Superior temporal gyrus (tissue), 1 donor: ENCODE results near the gene TPCN2.
"Not testable (repeated sequence)": the region's sequence is repeated elsewhere in the genome, so short reads cannot be mapped to it uniquely, and the experiment has no call there.

Experiments
- DNase-seq: peaks from one replicate; pipeline ENCODE4 v3.0.0-alpha.2; 2016; ENCODE audit errors: extremely low spot score

Gene TPCN2

DNA sequence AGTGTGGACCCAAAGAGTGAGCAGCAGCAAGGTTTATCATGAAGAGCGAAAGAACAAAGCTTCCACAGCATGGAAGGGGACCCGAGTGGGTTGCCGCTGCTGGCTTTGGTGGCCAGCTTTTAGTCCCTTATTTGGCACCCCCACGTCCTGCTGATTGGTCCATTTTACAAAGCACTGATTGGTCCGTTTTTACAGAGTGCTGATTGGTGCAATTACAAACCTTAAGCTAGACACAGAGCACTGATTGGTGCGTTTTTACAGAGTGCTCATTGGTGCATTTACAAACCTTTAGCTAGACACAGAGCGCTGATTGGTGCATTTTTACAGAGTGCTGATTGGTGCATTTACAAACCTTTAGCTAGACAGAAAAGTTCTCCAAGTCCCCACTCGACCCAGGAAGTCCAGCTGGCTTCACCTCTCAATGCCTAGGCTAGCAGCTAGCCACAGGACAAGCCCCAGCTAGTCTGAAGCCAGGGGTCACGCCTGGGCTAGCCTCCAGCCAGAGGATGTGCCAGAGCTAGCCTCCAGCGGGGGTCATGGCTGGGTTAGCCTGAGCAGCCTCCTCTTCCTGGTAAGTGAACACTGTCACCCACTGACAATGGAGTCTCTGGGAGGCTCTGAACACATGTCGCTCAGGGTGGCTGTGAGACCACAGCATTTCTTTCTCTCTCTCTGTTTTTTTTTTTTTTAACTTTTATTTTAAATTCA, 100.8 kb downstream of the TPCN2 start:
- not testable (repeated sequence) for DNase-seq

DNA sequence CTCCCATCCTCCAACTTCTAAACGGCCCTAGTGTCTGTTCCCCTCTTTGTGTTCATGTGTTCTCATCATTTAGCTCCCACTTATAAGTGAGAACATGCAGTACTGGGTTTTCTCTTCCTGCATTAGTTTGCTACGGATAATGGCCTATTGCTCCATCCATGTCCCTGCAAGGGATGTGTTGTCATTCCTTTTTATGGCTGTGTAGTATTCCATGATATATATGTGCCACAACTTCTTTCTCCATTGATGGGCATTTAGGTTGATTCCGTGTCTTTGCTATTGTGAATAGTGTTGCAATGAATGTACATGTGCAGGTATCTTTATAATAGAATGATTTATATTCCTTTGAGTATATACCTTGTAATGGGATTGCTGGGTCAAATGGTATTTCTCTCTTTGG, 101.4 kb downstream of the TPCN2 start:
- DNase-seq: no peak

DNA sequence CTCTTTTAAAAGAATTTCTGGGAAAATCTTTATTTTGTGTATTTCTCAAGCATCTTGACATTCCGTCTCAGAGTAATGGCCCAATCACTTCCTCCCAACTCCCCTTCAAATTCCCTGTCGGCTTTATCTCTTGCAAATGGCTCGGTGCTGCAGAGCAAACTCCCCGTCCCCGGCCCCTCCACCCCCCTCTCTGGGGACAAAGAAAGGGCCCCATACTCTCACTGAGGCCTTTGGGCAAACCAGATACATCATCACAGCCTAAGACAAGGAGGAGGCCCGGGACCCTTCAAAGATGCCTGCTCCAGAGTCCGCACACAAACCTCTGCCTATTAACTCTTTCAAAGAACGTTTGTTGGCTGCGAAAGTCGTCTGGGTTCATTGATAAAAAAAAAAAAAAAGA, 103.1 kb downstream of the TPCN2 start:
- DNase-seq: no peak

DNA sequence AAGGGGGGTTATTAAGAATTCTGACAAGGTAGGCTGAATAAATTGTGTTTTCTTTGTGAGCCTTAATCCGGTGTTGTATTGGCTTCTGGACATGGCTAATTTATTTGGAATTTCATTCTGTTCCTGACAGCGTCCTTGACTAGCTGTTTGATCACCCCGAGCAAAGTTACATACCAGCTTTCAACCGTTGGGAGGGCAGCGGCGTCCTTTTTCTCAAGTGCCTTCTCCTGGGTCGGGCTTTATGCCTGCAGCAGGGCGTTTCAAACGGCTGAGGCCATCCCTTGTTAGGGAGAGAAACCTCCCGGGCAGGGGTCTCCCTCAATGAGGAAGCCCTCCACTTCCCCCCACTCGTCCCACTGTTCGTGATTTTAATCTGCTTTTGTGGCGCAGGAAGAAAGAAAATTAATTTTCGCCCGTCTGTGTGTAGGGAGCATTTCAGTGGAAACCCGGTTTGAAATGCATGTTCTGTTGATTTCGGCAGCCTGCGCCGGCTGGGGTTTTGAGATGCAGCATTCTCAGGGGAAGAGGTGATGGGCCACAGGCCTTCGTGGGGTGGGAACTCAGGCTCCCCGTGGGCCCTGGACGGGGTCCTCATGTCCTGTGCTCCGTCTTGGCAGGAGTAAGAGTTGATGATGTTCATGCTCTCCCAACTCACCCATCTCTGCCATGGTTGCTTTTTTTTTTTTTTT, 104.1 kb downstream of the TPCN2 start:
- no peak for DNase-seq

DNA sequence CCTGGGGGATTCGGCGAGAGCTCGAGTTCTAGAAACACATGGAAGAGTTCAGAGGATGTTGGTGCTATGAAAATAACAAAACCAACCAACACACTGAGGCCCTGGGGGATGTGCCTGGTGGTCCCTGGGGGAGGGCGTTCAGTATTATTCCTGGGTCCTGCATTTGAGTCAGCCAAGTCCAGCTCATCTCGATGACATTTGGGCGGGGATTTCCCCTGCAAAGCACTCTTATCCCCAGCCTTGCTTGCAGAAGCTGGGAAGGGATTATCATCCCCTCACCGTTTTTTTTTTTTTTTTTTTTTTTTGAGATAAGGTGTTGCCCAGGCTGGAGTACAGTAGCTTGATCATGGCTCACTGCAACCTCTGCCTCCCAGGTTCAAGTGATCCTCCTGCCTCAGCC, 104.9 kb downstream of the TPCN2 start:
- no peak for DNase-seq

DNA sequence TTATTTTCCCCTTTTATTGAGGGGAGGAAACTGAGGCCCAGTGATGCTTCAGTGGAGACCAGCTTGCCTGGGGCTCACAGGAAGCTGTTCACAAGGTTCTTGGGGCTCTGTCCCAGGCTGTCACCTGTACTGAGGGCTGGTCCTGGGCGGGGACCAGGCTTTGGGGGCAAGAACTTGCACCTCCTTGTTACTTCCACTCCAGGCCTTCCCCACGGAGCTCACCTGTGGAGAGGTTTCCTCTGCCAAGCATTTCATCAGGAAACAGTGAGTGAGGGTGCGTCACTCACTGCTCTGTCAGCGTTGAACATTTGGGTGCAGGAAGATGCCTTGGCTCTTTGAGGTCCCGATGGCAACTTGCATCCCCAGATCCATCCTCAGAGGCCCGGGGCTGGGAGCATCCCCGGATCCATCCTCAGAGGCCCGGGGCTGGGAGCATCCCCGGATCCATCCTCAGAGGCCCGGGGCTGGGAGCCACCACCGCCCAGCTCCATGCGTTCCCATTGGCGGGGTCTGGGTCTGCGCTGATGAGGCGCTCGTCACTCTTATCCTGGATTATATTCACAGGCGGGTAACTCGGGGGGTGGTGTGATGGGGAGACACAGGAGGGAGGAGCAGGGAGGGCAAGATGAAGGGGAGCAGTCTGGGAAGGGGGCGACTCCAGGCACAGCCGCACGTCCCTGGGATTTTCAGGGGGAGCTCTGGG, 105.6 kb downstream of the TPCN2 start:
- DNase-seq: no peak

DNA sequence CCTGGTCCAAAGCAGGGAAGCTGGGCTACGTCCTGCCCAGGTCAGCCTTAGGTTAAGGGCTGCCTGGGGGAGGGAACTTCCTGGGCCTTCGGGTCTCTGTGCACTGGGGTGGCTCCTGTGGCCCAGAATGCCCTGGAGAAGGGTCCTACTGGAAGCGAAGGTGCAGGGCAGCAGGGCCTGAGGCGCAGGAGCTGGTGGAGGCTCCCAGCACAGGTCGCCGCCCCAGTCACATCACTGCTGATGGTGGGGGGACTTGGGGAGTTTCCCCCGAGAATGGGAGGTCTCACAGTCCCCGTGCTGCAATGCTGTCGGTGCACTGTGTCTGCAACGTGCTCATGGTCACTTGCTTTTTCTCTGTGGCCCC, 106.2 kb downstream of the TPCN2 start:
- no peak for DNase-seq

DNA sequence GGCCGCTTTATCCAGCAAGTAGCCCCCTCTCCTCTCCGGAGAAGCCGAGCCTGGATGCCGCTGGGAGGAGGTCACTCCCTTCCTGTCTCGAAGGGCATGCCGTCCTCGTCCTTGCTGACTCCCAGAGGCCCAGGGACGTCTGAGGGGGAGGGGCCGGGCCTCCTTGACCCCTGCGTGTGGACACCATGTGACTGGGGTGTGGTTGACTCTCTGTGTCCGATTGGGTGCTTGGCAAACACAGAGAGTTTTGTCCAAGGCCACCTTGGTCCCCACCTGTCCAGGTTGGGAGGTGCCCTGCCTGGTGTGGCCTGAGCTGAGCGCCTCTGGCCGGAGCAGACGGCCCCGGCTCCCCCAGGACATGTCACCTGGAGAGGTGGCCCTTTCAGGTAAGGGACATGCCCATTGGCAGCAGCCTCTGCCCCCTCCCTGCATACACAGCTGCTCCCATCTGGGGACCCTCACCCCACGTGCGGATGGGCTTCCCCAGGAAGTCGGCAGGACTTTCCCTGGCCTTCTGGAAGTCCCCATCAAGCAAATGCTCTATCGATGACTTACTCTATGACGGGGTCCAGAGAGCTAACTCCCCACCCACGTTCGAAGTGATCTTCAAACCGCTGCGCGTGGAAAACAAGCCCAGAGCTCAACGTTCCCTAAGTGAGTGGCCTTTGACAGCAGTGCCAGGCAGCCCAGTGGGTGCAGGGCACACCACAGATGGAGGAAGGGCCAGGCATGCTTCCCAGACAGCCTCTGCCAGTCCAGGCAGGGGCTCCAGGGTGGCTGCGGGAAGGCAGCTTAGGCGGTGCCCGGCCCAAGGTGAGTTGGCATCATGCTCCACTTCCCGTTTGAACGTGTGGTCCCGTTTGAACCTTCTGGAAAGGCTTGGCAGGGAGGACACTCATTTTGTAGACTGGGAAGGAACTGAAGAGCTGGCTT, 106.8 kb downstream of the TPCN2 start, which contains the start of gene SMIM38:
SMIM38 (plus strand) TSS at position 634 of the 933 bp plus-strand sequence. CDS start 1,912 bp downstream, outside the sequence.
- DNase-seq: peak; percentile 33

DNA sequence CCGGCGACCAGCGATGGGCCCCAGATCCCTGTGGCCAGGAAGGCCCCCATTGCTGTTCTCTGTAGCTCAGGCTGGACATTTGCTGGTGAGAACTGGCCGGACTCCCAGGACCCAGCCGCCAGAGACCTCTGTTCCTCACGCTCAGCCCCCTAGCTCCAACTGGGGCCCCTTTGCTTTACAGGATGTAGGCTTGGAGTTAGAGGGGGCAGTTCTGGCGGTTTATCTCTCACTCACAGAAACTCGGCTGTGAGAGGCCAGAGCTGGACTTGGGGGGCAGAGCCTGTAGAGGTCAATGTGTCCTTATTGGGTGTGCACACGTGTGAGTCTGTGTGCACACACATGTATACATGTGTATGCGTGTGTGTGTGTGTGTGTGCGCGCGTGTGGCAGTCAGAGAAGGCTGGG, 107.5 kb downstream of the TPCN2 start:
- DNase-seq: no peak

DNA sequence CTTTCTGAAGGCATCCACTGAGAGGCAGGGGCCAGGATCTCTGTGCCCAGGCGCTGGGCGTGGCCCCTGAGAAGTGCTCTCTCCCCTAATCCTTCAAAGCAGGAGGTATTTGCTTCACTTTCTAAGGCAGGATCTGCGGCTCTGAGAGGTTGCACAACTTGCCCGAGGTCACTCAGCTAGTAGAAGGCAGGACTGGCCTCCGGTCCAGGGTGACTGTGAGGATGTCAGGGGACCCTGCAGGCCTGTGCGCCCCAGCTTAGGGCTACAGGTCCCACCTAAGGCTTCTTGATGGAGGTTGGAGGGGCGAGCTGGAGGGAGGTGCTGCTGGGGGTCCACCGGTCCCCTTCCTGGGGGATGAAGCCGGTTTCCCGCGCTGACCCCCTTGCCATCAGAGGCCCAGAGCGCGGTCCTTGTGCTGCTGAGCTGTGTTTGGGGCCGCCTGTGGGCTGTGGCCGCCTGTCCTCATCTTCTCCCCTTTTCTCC, 108.0 kb downstream of the TPCN2 start:
- DNase-seq: no peak

DNA sequence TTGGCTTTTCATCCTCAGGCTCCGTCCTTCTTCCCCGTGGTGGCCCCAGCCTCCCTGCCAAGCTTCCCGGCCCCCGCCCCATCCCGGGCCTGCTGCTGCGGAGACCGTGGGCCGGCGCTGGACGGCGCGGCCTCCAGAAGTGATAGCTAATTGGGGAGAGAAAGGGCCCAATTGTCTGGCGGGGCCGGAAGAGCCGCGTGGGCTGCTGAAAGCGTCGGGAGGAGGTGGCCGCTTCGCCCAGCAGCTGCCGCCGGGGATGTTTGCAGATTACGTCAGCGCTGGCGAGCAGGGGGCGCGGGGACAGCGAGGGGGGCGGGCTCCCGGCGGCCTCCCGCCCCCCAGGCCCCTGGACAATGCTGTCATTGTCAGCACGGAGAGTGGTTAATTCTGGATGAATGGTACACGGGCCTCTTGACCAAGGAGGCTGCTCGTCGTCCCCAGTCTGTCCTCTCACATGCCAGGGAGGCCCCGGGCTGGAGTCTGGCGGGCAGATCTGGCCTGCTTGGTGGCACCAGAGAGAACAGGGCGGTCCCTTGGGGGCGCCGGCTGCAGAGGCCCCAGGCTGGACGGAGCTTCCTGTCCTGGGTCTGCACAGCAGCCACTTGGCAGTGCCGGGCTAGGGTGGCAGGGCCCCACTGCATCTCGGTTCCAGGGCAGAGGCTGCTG, 108.6 kb downstream of the TPCN2 start:
- DNase-seq: peak; percentile 89

DNA sequence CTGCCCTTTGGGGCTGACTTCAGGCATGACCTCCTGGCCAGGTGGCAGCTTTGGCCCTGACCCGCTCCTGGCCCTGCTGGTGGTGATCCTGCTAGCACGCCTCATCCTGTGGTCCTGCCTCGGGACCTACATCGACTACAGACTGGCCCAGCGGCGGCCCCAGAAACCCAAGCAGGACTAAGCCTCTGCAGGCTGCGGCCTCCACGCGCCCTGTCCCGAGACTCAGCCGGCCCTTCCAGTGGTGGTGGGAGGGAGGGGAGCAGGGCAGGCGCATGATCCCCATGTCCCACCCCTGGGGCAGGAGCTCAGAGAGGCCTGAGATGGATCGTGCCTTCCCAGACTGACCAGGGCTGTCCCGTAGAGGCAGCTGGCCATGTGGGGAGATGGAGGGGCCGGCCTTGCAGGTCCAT, 109.1 kb downstream of the TPCN2 start:
- DNase-seq: no peak

DNA sequence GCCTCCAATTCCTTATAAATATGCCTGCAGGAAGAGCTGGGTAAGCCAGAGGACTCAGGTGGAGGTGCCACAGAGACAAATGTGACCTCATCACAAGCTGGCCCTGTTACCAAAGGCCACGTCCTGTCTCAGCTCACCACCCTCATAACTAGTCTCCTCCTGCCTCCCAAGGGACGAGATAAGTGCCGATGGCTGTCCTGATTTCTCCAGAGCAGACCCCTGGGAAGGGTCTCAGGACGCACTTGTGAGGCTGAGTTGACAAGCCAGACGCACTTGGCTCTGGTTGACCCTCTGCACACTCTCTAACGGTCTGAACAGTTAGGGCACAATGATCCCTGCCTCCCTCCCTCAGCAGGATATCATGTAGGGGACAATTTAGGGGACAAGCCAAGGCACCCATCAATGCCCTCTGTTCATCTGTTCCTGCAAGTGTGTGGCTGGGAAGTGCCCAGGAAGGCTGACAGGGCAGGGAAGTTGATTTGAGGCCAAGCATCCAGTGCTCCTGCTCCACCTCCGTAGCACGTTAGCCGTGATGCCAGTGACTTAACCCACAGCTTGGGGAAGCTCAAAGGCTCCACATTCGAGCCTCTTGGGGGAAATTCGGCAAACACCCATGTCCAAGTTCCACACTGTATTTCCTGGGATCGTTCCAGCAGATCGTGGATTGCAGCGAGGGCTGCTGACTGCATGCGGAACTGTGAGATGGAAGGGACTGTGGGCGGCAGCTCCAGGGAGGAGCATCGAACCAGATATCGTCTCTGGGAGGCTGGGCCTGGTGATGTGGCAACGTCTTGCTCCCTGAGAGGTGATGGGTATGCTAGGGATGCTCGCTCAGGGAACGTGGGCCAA, 109.8 kb downstream of the TPCN2 start:
- DNase-seq: no peak

DNA sequence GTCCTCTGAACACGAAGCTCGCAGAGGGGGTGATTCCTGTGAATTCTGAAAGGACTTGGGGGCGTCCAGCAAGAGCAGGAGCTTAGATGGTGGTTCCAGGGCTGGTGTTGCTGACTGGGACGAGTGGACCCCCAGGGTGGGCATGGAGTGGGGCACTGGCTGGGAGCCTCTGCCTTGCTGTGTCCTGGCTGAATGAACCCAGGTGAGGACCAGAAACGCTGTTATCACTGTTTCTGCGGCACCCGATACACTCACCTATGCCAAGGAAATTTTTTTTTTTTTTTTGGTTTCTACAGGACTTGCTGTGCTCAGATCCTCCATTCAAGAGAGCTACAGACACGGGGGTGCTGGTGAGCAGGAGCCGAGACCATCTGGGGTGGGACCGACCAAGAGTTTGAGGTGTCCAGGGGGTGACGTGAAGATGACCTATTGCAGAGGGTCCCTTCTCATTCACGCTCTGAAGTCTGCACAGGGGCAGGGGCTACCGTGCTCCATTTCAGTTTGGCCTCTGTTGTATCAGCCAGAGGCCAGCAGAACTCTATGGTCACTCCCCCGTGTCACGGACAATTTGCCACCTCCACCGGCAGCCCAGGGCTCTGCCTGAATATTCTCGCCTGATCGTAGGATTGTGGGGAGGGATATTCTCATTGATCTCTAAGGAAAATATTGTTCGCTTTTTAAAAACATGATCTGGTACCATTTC, 110.6 kb downstream of the TPCN2 start:
- DNase-seq: no peak

DNA sequence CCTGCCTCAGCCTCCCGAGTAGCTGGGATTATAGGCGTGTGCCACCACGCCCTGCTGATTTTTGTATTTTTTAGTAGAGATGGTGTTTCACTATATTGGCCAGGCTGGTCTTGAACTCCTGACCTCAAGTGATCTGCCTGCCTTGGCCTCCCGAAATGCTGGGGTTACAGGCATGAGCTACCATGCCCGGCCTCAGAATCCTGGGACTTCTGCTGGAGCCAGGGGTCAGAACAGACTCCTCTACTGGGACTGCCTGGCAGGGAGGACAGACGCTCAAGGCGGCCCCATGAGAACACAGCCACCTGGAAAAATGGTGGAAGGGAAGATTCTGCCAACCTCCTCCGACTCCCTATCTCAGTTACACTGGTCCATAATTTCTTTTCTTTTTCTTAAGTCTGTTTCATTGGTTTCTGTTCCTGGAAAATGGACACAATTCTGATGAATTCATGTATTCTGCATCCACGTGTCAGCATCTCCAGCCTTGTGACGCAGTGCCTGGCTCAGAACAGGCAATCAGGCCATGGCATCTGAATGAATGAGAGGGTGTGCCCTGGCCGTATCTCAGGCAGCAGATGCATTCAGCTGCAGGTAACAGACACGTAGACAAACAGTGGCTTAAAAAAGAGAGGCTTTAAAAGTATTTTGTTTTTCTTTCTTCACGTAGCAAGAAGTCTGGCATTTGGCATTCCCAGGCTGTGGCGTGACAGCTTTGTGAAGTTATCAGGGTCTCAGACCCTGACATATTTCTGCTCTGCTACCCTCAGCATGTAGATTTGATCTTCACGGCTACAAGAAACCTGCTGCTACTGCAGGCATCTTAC, 111.8 kb downstream of the TPCN2 start:
- DNase-seq: no peak

DNA sequence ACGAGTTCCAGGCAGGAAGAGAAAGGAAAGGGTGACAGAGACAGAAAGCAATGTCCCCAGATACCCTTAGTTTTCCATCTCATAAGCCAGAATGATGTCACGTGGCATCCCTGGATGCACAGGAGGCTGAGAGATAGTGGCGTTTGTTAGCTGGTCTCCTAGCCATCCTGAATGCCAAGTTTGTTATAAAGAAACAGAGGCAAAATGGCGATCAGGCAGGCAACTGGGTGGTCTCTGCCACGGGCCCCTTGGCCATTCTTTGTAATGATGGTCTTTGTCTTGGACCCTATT, 112.3 kb downstream of the TPCN2 start:
- DNase-seq: no peak

DNA sequence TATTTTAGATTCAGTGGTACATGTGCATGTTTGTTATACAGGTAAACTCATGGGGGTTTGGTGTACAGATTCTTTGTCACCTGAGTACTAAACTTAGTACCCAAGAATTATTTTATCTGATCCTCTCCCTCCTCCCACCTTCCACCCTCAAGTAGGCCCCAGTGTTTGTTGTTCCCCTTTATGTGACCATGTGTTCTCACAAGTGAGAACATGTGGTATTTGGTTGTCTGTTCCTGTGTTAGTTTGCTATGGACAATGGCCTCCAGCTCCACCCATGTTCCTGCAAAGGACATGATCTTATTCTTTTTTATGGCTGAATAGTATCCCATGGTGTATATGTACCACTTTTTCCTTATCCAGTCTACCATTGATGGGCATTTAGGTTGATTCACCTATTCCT, 113.8 kb downstream of the TPCN2 start:
- no peak for DNase-seq

DNA sequence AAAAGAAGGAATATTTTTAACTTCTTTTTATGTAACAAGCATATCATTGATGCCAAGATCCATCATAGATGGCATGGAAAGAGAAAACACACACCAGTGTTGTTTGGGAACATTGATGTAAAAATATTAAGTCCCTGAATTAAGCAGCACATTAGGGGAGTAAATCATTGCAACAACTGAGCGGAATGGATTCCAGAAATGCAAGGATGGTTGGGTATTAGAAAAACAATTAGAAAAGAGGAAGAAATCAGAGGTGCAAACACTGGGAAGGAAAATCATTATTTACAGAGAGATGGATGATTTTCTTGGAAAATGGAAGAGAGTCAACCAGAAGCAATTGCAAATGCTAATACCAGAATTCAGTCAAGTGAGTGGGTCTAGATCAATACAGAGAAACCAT, 115.1 kb downstream of the TPCN2 start:
- DNase-seq: no peak

DNA sequence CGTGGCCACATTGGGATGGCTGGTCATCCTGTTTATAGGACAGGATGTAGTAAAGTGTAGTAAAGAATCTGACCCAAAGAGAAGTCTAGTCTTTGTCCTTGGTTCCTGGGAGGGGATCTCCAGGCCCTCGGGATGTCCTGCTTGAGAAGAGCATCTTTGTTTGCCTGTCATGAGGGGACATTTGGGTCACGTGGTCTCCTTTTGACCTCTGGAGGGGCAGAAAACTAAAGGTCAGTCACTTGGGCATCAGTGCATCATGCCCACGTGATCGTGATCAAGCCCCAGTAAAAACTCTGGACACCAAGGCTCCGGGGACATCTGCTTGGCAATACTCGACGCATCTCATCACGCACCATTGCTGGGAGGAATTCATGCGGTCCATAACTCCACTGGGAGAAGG, 116.1 kb downstream of the TPCN2 start:
- no peak for DNase-seq
